ENCODE data around the gene PDK2. TPM values are rescaled to one million over a fixed set of nuclear protein-coding genes. Genes with fewer than 3 reads are reported as not detected.

Gene PDK2
- total RNA-seq, 1 donor from 2014 or later = 44.6 TPM

DNA sequence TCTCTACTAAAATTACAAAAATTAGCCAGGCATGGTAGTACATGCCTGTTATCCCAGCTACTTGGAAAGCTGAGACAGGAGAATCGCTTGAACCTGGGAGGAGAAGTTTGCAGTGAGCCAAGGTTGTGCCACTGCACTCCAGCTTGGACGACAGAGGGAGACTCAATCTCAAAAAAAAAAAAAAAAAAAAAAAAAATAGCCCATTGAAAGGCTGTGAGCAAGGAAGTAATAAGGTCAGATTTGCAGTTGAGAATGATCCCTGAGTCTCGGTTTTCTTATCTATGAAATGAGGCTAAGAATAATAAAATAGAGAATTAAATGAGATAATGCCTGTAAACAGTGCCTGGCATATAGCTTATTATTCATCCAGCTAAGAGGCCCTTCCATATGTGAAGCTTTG, 1.3 kb upstream of the PDK2 start:
- H3K27ac Mint-ChIP-seq = no peak overlapping the region
- no peak for DNase-seq (ENCODE audit: low spot score in 2 of 2, unreplicated experiment in 2 of 2)

DNA sequence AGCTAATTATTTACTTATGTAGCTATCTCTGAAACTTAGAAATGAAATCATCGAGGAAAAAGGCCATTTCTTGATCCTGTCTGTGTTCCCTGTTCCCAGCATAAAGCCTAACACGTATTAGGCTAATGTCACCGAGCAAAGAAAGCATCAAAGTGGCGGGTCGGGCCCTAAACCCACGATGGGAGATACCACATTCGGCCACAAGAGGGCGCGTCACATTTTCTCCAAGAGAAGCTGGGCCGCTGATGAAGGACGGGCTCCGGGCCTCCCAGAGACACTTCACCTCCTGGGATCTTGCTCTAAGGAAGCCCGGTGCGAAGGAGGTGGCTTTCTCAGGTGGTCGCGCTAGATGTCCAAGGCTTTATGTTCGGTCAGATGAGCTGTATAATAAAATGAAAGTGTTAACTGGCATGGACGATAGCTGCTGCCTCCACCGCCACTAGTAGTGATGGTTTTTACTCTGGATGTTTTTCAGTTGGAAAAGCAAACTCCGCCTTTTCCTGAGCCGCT, 853 bp upstream of the PDK2 start:
- TF ChIP-seq CTCF (IDR thresholded peaks at IDR 0.05; ENCODE audit: unreplicated experiment) = peak; percentile 99
- H3K9me3 Mint-ChIP-seq = no peaks in the 10 kb centered on the region
- no peaks in the 10 kb centered on the region for H3K27me3 Mint-ChIP-seq (ENCODE audit: low read depth)
- peak overlapping the region; percentile 91 for H3K27ac Mint-ChIP-seq
- DNase-seq (ENCODE audit: low spot score in 2 of 2, unreplicated experiment in 2 of 2) = peak; percentile 79 to 95
- peaks cover 3% of the 10 kb centered on the region for H3K36me3 Mint-ChIP-seq
- peaks cover 14% of the 10 kb centered on the region for H3K4me1 Mint-ChIP-seq
- peak overlapping the region; percentile 96 for H3K4me3 Mint-ChIP-seq

More for the DNA sequence above, 1.3 kb upstream of the PDK2 start:
- Mint-ChIP-seq H3K4me1 (peaks cover 14% of the 10 kb centered on the region), H3K27me3 (ENCODE audit: low read depth) (no peaks in the 10 kb centered on the region), H3K9me3 (no peaks in the 10 kb centered on the region), H3K4me3 (no peak overlapping the region), H3K36me3 (peaks cover 3% of the 10 kb centered on the region)
- no peak for TF ChIP-seq CTCF (IDR thresholded peaks at IDR 0.05; ENCODE audit: unreplicated experiment)

GRCh38 chr17:50095626-50096037, 481 bp downstream of the PDK2 start:
- Mint-ChIP-seq H3K4me3 (peak overlapping the region; percentile 96), H3K27ac (peak overlapping the region; percentile 91), H3K27me3 (ENCODE audit: low read depth) (no peaks in the 10 kb centered on the region), H3K9me3 (no peaks in the 10 kb centered on the region), H3K4me1 (peaks cover 17% of the 10 kb centered on the region), H3K36me3 (peaks cover 7% of the 10 kb centered on the region)
- no peak for DNase-seq (ENCODE audit: low spot score in 2 of 2, unreplicated experiment in 2 of 2)
- TF ChIP-seq CTCF (IDR thresholded peaks at IDR 0.05; ENCODE audit: unreplicated experiment) = no peak

- H3K4me3 Mint-ChIP-seq = peak overlapping the region; percentile 96
- no peaks in the 10 kb centered on the region for H3K27me3 Mint-ChIP-seq (ENCODE audit: low read depth)
- H3K36me3 Mint-ChIP-seq = peaks cover 7% of the 10 kb centered on the region
- DNase-seq (ENCODE audit: low spot score in 2 of 2, unreplicated experiment in 2 of 2) = no peak
- peak overlapping the region; percentile 91 for H3K27ac Mint-ChIP-seq
- H3K4me1 Mint-ChIP-seq = peaks cover 22% of the 10 kb centered on the region
- no peak for TF ChIP-seq CTCF (IDR thresholded peaks at IDR 0.05; ENCODE audit: unreplicated experiment)
- H3K9me3 Mint-ChIP-seq = no peaks in the 10 kb centered on the region
Measured at GRCh38 chr17:50096092-50096491, 941 bp downstream of the PDK2 start.

DNA sequence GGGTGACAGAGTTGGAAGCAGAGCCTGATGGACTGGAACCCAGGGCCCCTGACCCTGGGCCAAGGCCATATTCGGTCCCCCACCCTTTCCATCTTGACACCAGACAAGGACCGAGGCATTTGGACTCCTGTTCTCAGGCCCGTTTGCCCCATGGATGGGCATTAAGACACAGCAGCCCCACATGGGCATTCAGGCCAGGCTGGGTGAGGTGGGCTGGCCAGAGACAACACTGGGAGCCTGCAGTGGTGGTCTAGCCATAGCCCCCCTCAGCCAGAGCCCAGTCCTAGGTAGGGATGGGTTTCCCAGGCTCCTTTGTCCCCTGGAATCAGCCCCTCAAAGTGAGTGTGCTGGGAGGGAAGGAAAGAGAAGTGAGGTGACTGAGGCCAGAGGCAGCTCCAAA, 1.6 kb downstream of the PDK2 start:
- DNase-seq (ENCODE audit: low spot score in 2 of 2, unreplicated experiment in 2 of 2) = no peak
- Mint-ChIP-seq H3K36me3 (peaks cover 7% of the 10 kb centered on the region), H3K27me3 (ENCODE audit: low read depth) (no peaks in the 10 kb centered on the region), H3K4me1 (peaks cover 28% of the 10 kb centered on the region), H3K4me3 (peak overlapping the region; percentile 96), H3K9me3 (no peaks in the 10 kb centered on the region), H3K27ac (no peak overlapping the region)
- TF ChIP-seq CTCF (IDR thresholded peaks at IDR 0.05; ENCODE audit: unreplicated experiment) = no peak

- Mint-ChIP-seq H3K36me3 (peaks cover 7% of the 10 kb centered on the region), H3K27ac (no peak overlapping the region), H3K4me1 (peaks cover 33% of the 10 kb centered on the region), H3K4me3 (peak overlapping the region; percentile 35), H3K27me3 (ENCODE audit: low read depth) (no peaks in the 10 kb centered on the region), H3K9me3 (no peaks in the 10 kb centered on the region)
- TF ChIP-seq CTCF (IDR thresholded peaks at IDR 0.05; ENCODE audit: unreplicated experiment) = no peak
- no peak for DNase-seq (ENCODE audit: low spot score in 2 of 2, unreplicated experiment in 2 of 2)
Measured at GRCh38 chr17:50097455-50097854, 2.3 kb downstream of the PDK2 start.

All from mesothelial cell of epicardium (in vitro differentiated cells).